Upper lobe of right lung (tissue), 1 donor: ENCODE results near the gene NHSL1. TPM values are rescaled to one million over a fixed set of nuclear protein-coding genes. Genes with fewer than 3 reads are reported as not detected.

ENCODE experiments used
- ATAC-seq: fragments of 200-7000 bp; cut with Tn5 transposase; one replicate; pipeline ENCODE4 v1.9.1; 2020; ENCODE audit warnings: mild to moderate bottlenecking, moderate library complexity
- DNase-seq: peaks from one replicate; pipeline ENCODE4 v3.0.0-alpha.2; 2020
- H3K27ac ChIP-seq: fragments of 200-600 bp; one replicate; pipeline ENCODE4 v1.8.0; 2022
- H3K27me3 ChIP-seq: fragments of 200-600 bp; one replicate; pipeline ENCODE4 v1.8.0; 2022; ENCODE audit warnings: mild to moderate bottlenecking
- H3K36me3 ChIP-seq: fragments of 200-600 bp; one replicate; pipeline ENCODE4 v1.8.0; 2022
- H3K4me1 ChIP-seq: fragments of 200-600 bp; one replicate; pipeline ENCODE4 v1.8.0; 2022
- H3K4me3 ChIP-seq: fragments of 200-600 bp; one replicate; pipeline ENCODE4 v1.8.0; 2022; ENCODE audit warnings: mild to moderate bottlenecking
- H3K9me3 ChIP-seq: fragments of 200-600 bp; one replicate; pipeline ENCODE4 v1.8.0; 2022
- intact Hi-C: fragments of 100-400 bp; cut with DNase I; formaldehyde crosslinking; loops from one replicate; pipeline ENCODE4 v1.11.0; 2022
- total RNA-seq: library from RNA; stranded (reverse); fragmentation: NEBNext Ultra II Directional; extraction: Animal tissue kit (Norgen Biotek cat#: 25700); gene quantifications from one replicate; pipeline ENCODE4 v1.2.1, GENCODE V29; 2021
- TF ChIP-seq, protein P1 (sequence below): fragments of 200-600 bp; IDR thresholded peaks from one replicate; pipeline ENCODE4 v1.8.0; 2022; ENCODE audit warnings: antibody characterized with exemption
- donor health status: DM: no; HTN: yes; CAD: no; lungs with severe emphysema.

Gene NHSL1
- total RNA-seq, 1 donor from 2014 or later, result 69.5 TPM

DNA sequence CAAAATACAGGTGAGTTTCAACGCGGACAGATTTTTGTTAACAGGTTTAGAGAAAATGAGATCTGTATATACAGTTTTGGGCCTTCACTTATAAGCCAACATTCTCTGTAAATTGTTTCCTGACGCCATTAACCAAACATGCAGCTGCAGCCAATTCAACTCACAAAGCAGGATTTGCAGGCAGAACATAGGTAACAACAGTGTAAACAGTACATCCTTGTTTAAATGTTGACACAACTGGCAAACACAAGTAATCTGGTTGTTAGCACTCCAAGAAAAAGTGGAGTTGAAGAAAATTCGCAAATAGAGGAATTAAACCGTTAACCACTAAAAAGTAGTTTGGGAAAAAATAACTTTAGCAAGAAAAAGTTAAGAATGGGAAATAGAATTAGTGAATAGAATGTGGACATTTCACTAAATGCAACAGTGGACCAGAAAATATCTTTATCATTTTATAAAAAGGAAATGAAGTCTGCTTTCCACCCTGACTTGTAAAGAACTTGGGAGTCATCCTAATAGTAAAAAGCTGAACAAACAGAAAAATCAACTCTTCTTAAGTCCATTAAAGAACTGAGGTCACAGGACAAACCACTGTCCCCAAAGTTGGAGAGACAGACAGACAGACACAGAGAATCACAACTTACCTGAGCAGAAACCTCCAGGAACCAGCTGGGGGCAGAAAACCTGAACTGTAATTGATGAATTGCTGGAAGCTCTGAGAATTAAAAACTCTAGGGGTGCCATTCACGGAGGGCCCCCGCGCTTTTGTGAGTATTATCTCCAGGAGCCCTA, 111.5 kb downstream of the NHSL1 start:
- DNase-seq (no peak), ATAC-seq (no peak)
- H3K27ac ChIP-seq, result no peak overlapping the region
- no peaks in the 10 kb centered on the region for H3K27me3 ChIP-seq
- TF ChIP-seq, protein P1, sequence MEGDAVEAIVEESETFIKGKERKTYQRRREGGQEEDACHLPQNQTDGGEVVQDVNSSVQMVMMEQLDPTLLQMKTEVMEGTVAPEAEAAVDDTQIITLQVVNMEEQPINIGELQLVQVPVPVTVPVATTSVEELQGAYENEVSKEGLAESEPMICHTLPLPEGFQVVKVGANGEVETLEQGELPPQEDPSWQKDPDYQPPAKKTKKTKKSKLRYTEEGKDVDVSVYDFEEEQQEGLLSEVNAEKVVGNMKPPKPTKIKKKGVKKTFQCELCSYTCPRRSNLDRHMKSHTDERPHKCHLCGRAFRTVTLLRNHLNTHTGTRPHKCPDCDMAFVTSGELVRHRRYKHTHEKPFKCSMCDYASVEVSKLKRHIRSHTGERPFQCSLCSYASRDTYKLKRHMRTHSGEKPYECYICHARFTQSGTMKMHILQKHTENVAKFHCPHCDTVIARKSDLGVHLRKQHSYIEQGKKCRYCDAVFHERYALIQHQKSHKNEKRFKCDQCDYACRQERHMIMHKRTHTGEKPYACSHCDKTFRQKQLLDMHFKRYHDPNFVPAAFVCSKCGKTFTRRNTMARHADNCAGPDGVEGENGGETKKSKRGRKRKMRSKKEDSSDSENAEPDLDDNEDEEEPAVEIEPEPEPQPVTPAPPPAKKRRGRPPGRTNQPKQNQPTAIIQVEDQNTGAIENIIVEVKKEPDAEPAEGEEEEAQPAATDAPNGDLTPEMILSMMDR, result no peak
- intact Hi-C loops, result no loop called here
- H3K36me3 ChIP-seq, result no peaks in the 10 kb centered on the region
- no peak overlapping the region for H3K4me3 ChIP-seq
- H3K9me3 ChIP-seq, result no peaks in the 10 kb centered on the region
- H3K4me1 ChIP-seq, result no peaks in the 10 kb centered on the region

DNA sequence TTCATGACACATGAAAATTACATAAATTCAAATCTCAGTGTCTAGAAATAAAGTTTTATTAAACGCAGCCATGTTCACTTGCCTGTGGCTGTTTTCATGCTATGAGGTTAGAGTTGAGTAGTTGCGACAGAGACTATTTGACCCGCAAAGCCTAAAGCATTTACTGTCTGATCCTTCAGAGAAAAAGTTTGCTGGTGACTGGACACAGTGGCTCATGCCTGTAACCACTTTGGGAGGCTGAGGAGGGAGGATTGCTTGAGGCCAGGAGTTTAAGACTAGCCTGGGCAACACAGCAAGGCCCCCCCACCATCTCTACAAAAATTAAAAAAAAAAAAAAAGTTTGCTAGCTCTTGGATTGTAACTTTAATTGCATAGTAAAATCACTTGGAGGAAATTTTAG, 112.4 kb downstream of the NHSL1 start:
- no peak for ATAC-seq
- Histone ChIP-seq H3K9me3 (no peaks in the 10 kb centered on the region), H3K4me1 (no peaks in the 10 kb centered on the region), H3K27me3 (no peaks in the 10 kb centered on the region), H3K4me3 (no peak overlapping the region), H3K36me3 (no peaks in the 10 kb centered on the region), H3K27ac (no peak overlapping the region)
- TF ChIP-seq, protein P1, result no peak
- no peak for DNase-seq
- intact Hi-C loops, result no loop called here

DNA sequence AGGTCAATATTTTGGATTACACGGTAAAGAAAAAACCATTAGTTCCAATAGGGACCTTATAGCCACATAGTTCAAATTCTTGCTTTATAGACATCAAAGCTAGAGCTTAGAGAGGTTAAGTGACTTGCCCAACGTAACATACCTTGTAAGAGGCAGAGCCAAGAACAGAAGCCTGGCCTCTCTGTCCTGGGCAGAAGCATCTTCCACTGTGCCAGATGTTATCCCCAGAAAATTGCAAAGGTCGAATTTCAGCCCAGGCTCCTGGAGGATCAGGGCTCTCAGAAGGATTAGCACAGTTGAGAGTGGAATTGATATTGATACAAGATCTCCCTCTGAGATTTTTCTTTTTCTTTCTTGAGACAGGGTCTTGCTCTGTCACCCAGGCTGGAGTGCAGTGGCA, 115.5 kb downstream of the NHSL1 start:
- Histone ChIP-seq H3K27ac (no peak overlapping the region), H3K27me3 (no peaks in the 10 kb centered on the region), H3K4me3 (no peak overlapping the region), H3K4me1 (no peaks in the 10 kb centered on the region), H3K36me3 (no peaks in the 10 kb centered on the region), H3K9me3 (no peaks in the 10 kb centered on the region)
- intact Hi-C loops, result no loop called here
- no peak for DNase-seq
- TF ChIP-seq, protein P1, result no peak
- ATAC-seq, result no peak

DNA sequence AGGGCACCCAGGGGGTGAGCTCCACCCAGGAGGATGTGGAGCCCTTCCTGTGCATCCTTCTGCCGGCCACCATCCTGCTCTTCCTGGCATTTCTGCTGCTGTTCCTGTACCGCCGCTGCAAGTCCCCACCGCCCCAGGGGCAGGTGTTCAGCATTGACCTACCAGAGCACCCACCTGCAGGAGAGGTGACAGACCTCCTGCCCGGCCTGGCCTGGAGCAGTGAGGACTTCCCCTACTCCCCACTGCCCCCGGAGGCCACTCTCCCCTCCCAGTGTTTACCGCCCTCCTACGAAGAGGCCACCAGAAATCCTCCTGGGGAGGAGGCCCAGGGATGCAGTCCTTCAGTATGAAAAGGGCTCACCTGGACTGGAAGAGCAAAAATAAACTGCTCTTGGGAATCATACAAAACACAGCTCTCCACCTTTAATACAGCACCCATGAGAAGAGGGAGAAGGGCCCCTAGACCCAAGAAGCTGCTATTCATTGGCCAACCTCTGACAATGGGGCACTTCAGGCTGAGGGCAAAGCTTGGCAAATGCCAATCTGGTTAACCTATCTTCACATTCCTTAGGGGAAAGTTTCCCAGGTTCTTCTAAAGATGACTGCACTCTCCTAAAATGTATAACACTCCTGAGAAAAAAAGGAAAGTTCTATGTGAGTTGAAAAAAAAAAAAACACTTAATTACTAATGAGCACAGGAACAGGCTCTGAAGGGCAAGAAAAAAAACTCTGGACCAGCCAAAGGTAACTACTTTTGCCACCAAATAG, 116.6 kb downstream of the NHSL1 start:
- TF ChIP-seq, protein P1, result no peak
- DNase-seq, result no peak
- Histone ChIP-seq H3K4me3 (no peak overlapping the region), H3K4me1 (no peaks in the 10 kb centered on the region), H3K27ac (no peak overlapping the region), H3K9me3 (no peaks in the 10 kb centered on the region), H3K27me3 (no peaks in the 10 kb centered on the region), H3K36me3 (no peaks in the 10 kb centered on the region)
- peak; percentile 25 for ATAC-seq
- intact Hi-C loops, result no loop called here

DNA sequence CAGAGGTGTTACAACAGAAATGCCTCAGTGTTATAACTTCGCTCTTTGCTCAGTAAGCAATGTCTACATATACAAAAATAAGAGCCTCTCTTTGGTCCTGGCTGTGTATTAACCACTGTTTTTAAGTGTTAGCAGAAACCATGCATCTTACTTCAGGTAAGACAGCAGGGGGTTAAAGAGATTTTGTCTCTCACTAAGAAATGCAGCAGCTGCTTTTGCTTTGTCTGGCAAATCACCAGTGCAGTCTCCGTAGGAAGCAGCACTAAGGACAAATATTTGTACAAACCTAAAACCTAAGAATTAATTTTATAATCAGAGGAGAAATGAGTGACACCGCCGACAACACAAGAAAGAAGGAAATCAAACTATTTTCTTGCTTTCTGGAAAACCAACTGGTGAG, 120.8 kb downstream of the NHSL1 start:
- intact Hi-C loops, result no loop called here
- H3K4me3 ChIP-seq, result no peak overlapping the region
- H3K4me1 ChIP-seq, result no peaks in the 10 kb centered on the region
- TF ChIP-seq, protein P1, result no peak
- DNase-seq, result no peak
- H3K27ac ChIP-seq, result no peak overlapping the region
- H3K9me3 ChIP-seq, result no peaks in the 10 kb centered on the region
- H3K36me3 ChIP-seq, result no peaks in the 10 kb centered on the region
- H3K27me3 ChIP-seq, result no peaks in the 10 kb centered on the region
- no peak for ATAC-seq
